Measurements from ENCODE around the gene CNNM3.

The CNNM3 gene

GRCh38 chr2:96847586-96847985 lies 31.5 kb downstream of the CNNM3 start:
- Histone ChIP-seq H3K4me2 (ENCODE audit: low read depth, low read length, poor library complexity, severe bottlenecking) (no peak overlapping the region), H3K9ac (ENCODE audit: low read length) (no peak overlapping the region), H3K79me2 (ENCODE audit: insufficient read depth, low read length) (no peaks in the 10 kb centered on the region), H3K36me3 (ENCODE audit: low read length) (no peaks in the 10 kb centered on the region), H4K20me1 (ENCODE audit: low read depth, low read length) (no peaks in the 10 kb centered on the region), H3K27me3 (ENCODE audit: low read length) (no peaks in the 10 kb centered on the region), H3K4me3 (ENCODE audit: insufficient read depth, low read length, poor library complexity, severe bottlenecking) (no peak overlapping the region), H3K9me2 (replicated peaks; ENCODE audit: insufficient read depth, low read length) (no peaks in the 10 kb centered on the region), H3K9me3 (ENCODE audit: insufficient read depth, low read length) (no peaks in the 10 kb centered on the region), H2AFZ (ENCODE audit: low read depth, low read length, severe bottlenecking) (no peak overlapping the region), H3F3A (ENCODE audit: insufficient read depth) (no peaks in the 10 kb centered on the region), H3K27ac (ENCODE audit: low read depth, low read length) (no peak overlapping the region)
- TF ChIP-seq EZH2phosphoT487 (conservative IDR thresholded peaks at IDR 0.05; ENCODE audit: low read length) (no peak), CTCF (IDR thresholded peaks at IDR 0.05; ENCODE audit: insufficient read depth, low read length, poor library complexity, severe bottlenecking) (no peak)

GRCh38 chr2:96848264-96848663 lies 32.2 kb downstream of the CNNM3 start:
- Histone ChIP-seq H3K79me2 (ENCODE audit: insufficient read depth, low read length) (no peaks in the 10 kb centered on the region), H3K27ac (ENCODE audit: low read depth, low read length) (no peak overlapping the region), H3K27me3 (ENCODE audit: low read length) (no peaks in the 10 kb centered on the region)

GRCh38 chr2:96852667-96853066 lies 36.6 kb downstream of the CNNM3 start:
- TF ChIP-seq CTCF (IDR thresholded peaks at IDR 0.05; ENCODE audit: insufficient read depth, low read length, poor library complexity, severe bottlenecking) (no peak), EZH2phosphoT487 (conservative IDR thresholded peaks at IDR 0.05; ENCODE audit: low read length) (no peak)
- Histone ChIP-seq H3K79me2 (ENCODE audit: insufficient read depth, low read length) (peaks cover 6% of the 10 kb centered on the region; the same call in 1 of the 2 replicates), H3K36me3 (ENCODE audit: low read length) (no peaks in the 10 kb centered on the region)

More at GRCh38 chr2:96848264-96848663, 32.2 kb downstream of the CNNM3 start:
- H3K9ac ChIP-seq (ENCODE audit: low read length) = no peak overlapping the region
- no peak overlapping the region for H3K4me3 ChIP-seq (ENCODE audit: insufficient read depth, low read length, poor library complexity, severe bottlenecking)
- H4K20me1 ChIP-seq (ENCODE audit: low read depth, low read length) = no peaks in the 10 kb centered on the region
- no peak overlapping the region for H2AFZ ChIP-seq (ENCODE audit: low read depth, low read length, severe bottlenecking)
- H3K4me2 ChIP-seq (ENCODE audit: low read depth, low read length, poor library complexity, severe bottlenecking) = no peak overlapping the region
- no peaks in the 10 kb centered on the region for H3K9me3 ChIP-seq (ENCODE audit: insufficient read depth, low read length)
- TF ChIP-seq CTCF (IDR thresholded peaks at IDR 0.05; ENCODE audit: insufficient read depth, low read length, poor library complexity, severe bottlenecking) (no peak), EZH2phosphoT487 (conservative IDR thresholded peaks at IDR 0.05; ENCODE audit: low read length) (no peak)
- no peaks in the 10 kb centered on the region for H3K9me2 ChIP-seq (replicated peaks; ENCODE audit: insufficient read depth, low read length)
- no peaks in the 10 kb centered on the region for H3F3A ChIP-seq (ENCODE audit: insufficient read depth)
- no peaks in the 10 kb centered on the region for H3K36me3 ChIP-seq (ENCODE audit: low read length)

More at GRCh38 chr2:96852667-96853066, 36.6 kb downstream of the CNNM3 start:
- Histone ChIP-seq H3K4me2 (ENCODE audit: low read depth, low read length, poor library complexity, severe bottlenecking) (no peak overlapping the region), H3K9ac (ENCODE audit: low read length) (no peak overlapping the region), H4K20me1 (ENCODE audit: low read depth, low read length) (no peaks in the 10 kb centered on the region), H3K27me3 (ENCODE audit: low read length) (no peaks in the 10 kb centered on the region), H3K9me3 (ENCODE audit: insufficient read depth, low read length) (no peaks in the 10 kb centered on the region), H3K4me3 (ENCODE audit: insufficient read depth, low read length, poor library complexity, severe bottlenecking) (no peak overlapping the region), H3F3A (ENCODE audit: insufficient read depth) (no peaks in the 10 kb centered on the region), H2AFZ (ENCODE audit: low read depth, low read length, severe bottlenecking) (no peak overlapping the region), H3K27ac (ENCODE audit: low read depth, low read length) (no peak overlapping the region), H3K9me2 (replicated peaks; ENCODE audit: insufficient read depth, low read length) (no peaks in the 10 kb centered on the region)
